OCI-LY7 (cell line): ENCODE results near the gene DROSHA.

Experiments
- CTCF ChIP-seq: fragments of 200-600 bp; sonication (generic); conservative IDR thresholded peaks from 2 replicates; pipeline ENCODE4 v1.5.1; 2014; ENCODE audit warnings: mild to moderate bottlenecking, antibody characterized with exemption, low read length, moderate library complexity, mixed read lengths
- EZH2phosphoT487 ChIP-seq: fragments of 200-600 bp; sonication (generic); IDR thresholded peaks from 2 replicates; pipeline ENCODE4 v1.6.1; 2018; ENCODE audit warnings: low read depth, borderline replicate concordance, mild to moderate bottlenecking, mixed run types, antibody characterized with exemption, low read length, moderate library complexity, mixed read lengths

- TF ChIP-seq CTCF: no peak
- TF ChIP-seq EZH2phosphoT487: no peak
These were observed 133.9 kb downstream of the DROSHA start for GRCh38 chr5:31397926-31398557.
